Measurements from ENCODE around the gene PKD1L1. TPM values are rescaled to one million over a fixed set of nuclear protein-coding genes. Genes with fewer than 3 reads are reported as not detected.

The PKD1L1 gene
- total RNA-seq, 2 experiments from 2014 or later: 0.08 to 0.11 TPM

GRCh38 chr7:47739301-47739875 lies 208.9 kb downstream of the PKD1L1 start:
- ATAC-seq: no peak
- H3K27me3 Mint-ChIP-seq (ENCODE audit: low read depth): no peaks in the 10 kb centered on the region
- H3K27ac Mint-ChIP-seq: no peak overlapping the region
- ChIA-PET POLR2A (no interaction called here), CTCF (no interaction called here)
- no peaks in the 10 kb centered on the region for H3K9me3 Mint-ChIP-seq (ENCODE audit: insufficient read depth)
- H3K4me3 Mint-ChIP-seq: no peak overlapping the region
- H3K4me1 Mint-ChIP-seq (ENCODE audit: low read depth): no peaks in the 10 kb centered on the region
- no peaks in the 10 kb centered on the region for H3K36me3 Mint-ChIP-seq (ENCODE audit: low read depth)
- DNase-seq: no peak

GRCh38 chr7:47738563-47739166 lies 209.6 kb downstream of the PKD1L1 start:
- ChIA-PET CTCF (no interaction called here), POLR2A (no interaction called here)
- no peaks in the 10 kb centered on the region for H3K4me1 Mint-ChIP-seq (ENCODE audit: low read depth)
- no peaks in the 10 kb centered on the region for H3K27me3 Mint-ChIP-seq (ENCODE audit: low read depth)
- H3K4me3 Mint-ChIP-seq: no peak overlapping the region
- DNase-seq (no peak), ATAC-seq (no peak)
- no peaks in the 10 kb centered on the region for H3K9me3 Mint-ChIP-seq (ENCODE audit: insufficient read depth)
- H3K27ac Mint-ChIP-seq: no peak overlapping the region
- no peaks in the 10 kb centered on the region for H3K36me3 Mint-ChIP-seq (ENCODE audit: low read depth)

- DNase-seq (no peak), ATAC-seq (no peak)
- H3K4me3 Mint-ChIP-seq: no peak overlapping the region
- H3K9me3 Mint-ChIP-seq (ENCODE audit: insufficient read depth): no peaks in the 10 kb centered on the region
- H3K27ac Mint-ChIP-seq: no peak overlapping the region
- H3K4me1 Mint-ChIP-seq (ENCODE audit: low read depth): no peaks in the 10 kb centered on the region
- H3K36me3 Mint-ChIP-seq (ENCODE audit: low read depth): no peaks in the 10 kb centered on the region
- POLR2A ChIA-PET: no interaction called here
- CTCF ChIA-PET: no interaction called here
- H3K27me3 Mint-ChIP-seq (ENCODE audit: low read depth): no peaks in the 10 kb centered on the region
Observed at GRCh38 chr7:47737601-47738000, 210.7 kb downstream of the PKD1L1 start.

- CTCF ChIA-PET: no interaction called here
Observed at GRCh38 chr7:47735431-47736345, 212.6 kb downstream of the PKD1L1 start.

GRCh38 chr7:47734949-47735291 lies 213.3 kb downstream of the PKD1L1 start:
- DNase-seq: no peak
- H3K27ac Mint-ChIP-seq: no peak overlapping the region
- H3K4me1 Mint-ChIP-seq (ENCODE audit: low read depth): no peaks in the 10 kb centered on the region
- CTCF ChIA-PET: no interaction called here
- H3K27me3 Mint-ChIP-seq (ENCODE audit: low read depth): no peaks in the 10 kb centered on the region
- ATAC-seq: no peak
- no peaks in the 10 kb centered on the region for H3K9me3 Mint-ChIP-seq (ENCODE audit: insufficient read depth)
- H3K36me3 Mint-ChIP-seq (ENCODE audit: low read depth): no peaks in the 10 kb centered on the region
- no peak overlapping the region for H3K4me3 Mint-ChIP-seq
- POLR2A ChIA-PET: no interaction called here

More at GRCh38 chr7:47735431-47736345, 212.6 kb downstream of the PKD1L1 start:
- no peak for DNase-seq
- no peaks in the 10 kb centered on the region for H3K27me3 Mint-ChIP-seq (ENCODE audit: low read depth)
- no peaks in the 10 kb centered on the region for H3K36me3 Mint-ChIP-seq (ENCODE audit: low read depth)
- no peaks in the 10 kb centered on the region for H3K4me1 Mint-ChIP-seq (ENCODE audit: low read depth)
- no peak overlapping the region for H3K27ac Mint-ChIP-seq
- ATAC-seq: no peak
- no peaks in the 10 kb centered on the region for H3K9me3 Mint-ChIP-seq (ENCODE audit: insufficient read depth)
- POLR2A ChIA-PET: no interaction called here
- H3K4me3 Mint-ChIP-seq: no peak overlapping the region

- Mint-ChIP-seq H3K4me1 (ENCODE audit: low read depth) (no peaks in the 10 kb centered on the region), H3K27me3 (ENCODE audit: low read depth) (no peaks in the 10 kb centered on the region), H3K36me3 (ENCODE audit: low read depth) (no peaks in the 10 kb centered on the region), H3K4me3 (no peak overlapping the region), H3K27ac (no peak overlapping the region), H3K9me3 (ENCODE audit: insufficient read depth) (no peaks in the 10 kb centered on the region)
- POLR2A ChIA-PET: no interaction called here
- CTCF ChIA-PET: no interaction called here
- ATAC-seq (no peak), DNase-seq (no peak)
Observed at GRCh38 chr7:47734287-47734948, 213.8 kb downstream of the PKD1L1 start.

GRCh38 chr7:47730142-47730541 lies 218.1 kb downstream of the PKD1L1 start:
- Mint-ChIP-seq H3K4me1 (ENCODE audit: low read depth) (no peaks in the 10 kb centered on the region), H3K27me3 (ENCODE audit: low read depth) (peaks cover 2% of the 10 kb centered on the region), H3K9me3 (ENCODE audit: insufficient read depth) (no peaks in the 10 kb centered on the region), H3K4me3 (no peak overlapping the region), H3K36me3 (ENCODE audit: low read depth) (no peaks in the 10 kb centered on the region), H3K27ac (no peak overlapping the region)
- no peak for ATAC-seq
- DNase-seq: no peak
- CTCF ChIA-PET: no interaction called here
- POLR2A ChIA-PET: no interaction called here

GRCh38 chr7:47726047-47726726 lies 222.1 kb downstream of the PKD1L1 start:
- ChIA-PET CTCF (no interaction called here), POLR2A (no interaction called here)
- Mint-ChIP-seq H3K9me3 (ENCODE audit: insufficient read depth) (no peaks in the 10 kb centered on the region), H3K4me3 (no peak overlapping the region), H3K27me3 (ENCODE audit: low read depth) (peaks cover 2% of the 10 kb centered on the region), H3K36me3 (ENCODE audit: low read depth) (no peaks in the 10 kb centered on the region), H3K27ac (no peak overlapping the region), H3K4me1 (ENCODE audit: low read depth) (no peaks in the 10 kb centered on the region)
- DNase-seq (no peak), ATAC-seq (no peak)

- peaks cover 2% of the 10 kb centered on the region for H3K27me3 Mint-ChIP-seq (ENCODE audit: low read depth)
- H3K9me3 Mint-ChIP-seq (ENCODE audit: insufficient read depth): no peaks in the 10 kb centered on the region
- no peaks in the 10 kb centered on the region for H3K36me3 Mint-ChIP-seq (ENCODE audit: low read depth)
- no peak overlapping the region for H3K4me3 Mint-ChIP-seq
- H3K27ac Mint-ChIP-seq: no peak overlapping the region
- no peaks in the 10 kb centered on the region for H3K4me1 Mint-ChIP-seq (ENCODE audit: low read depth)
- DNase-seq (no peak), ATAC-seq (no peak)
- ChIA-PET POLR2A (no interaction called here), CTCF (no interaction called here)
Observed at GRCh38 chr7:47725031-47725780, 223.1 kb downstream of the PKD1L1 start.
